HepG2 (cell line): Measurements from ENCODE around the gene PPME1. TPM values are rescaled to one million over a fixed set of nuclear protein-coding genes. Genes with fewer than 3 reads are reported as not detected.
A peak's percentile ranks its signal among the peaks of the same experiment; 100 is the strongest.

Source experiments
- ATAC-seq: fragments of 200-7000 bp; cut with Tn5 transposase; 3 replicates; pipeline ENCODE4 v1.9.1; 2020; ENCODE audit warnings: mild to moderate bottlenecking, moderate library complexity
- BruUV-seq: library from RNA; stranded (reverse); fragments of 400-500 nt; replicated peaks from 2 replicates; lab custom pipeline; 2021; lab: Mats Ljungman, UMichigan
- CTCF ChIA-PET: fragments of 300-600 bp; formaldehyde crosslinking; extraction: SDS; loops from one replicate; lab custom pipeline; 2021; ENCODE audit warnings: low total read pairs, inconsistent platforms, low intra/inter-chr PET ratio; lab: Yijun Ruan, JAX
- POLR2A ChIA-PET: fragments of 350-600 bp; sonication (Branson Sonifier 250); formaldehyde crosslinking; loops from one replicate; lab custom pipeline; 2020; ENCODE audit warnings: antibody characterized with exemption, inconsistent platforms; lab: Yijun Ruan, JAX
- DNase-seq: peaks from one replicate; pipeline ENCODE4 v3.0.0-alpha.2; 2015; ENCODE audit warnings: low spot score
- FAIRE-seq: peaks from 3 replicates; lab custom pipeline; 2011; peaks lifted over from hg19 to GRCh38; lab: Jason Lieb, UNC
- H2AFZ ChIP-seq: one replicate; pipeline ENCODE4 v1.6.1; 2011; ENCODE audit warnings: low read length, inconsistent platforms
- H3K27ac ChIP-seq: fragments of 300-600 bp; 3 replicates; pipeline ENCODE4 v1.8.0; 2011; ENCODE audit warnings: mixed run types, mild to moderate bottlenecking, mixed read lengths, low read length, inconsistent platforms; ENCODE audit not compliant: insufficient read depth; ENCODE audit errors: extremely low read length
- H3K27me3 ChIP-seq, 2 experiments: fragments of 200-600 bp in 1 of 2; 2 replicates in 1 of 2; 3 replicates in 1 of 2; pipeline versions ENCODE4 v1.6.0 to v1.8.0; 2011; ENCODE audit warnings: low read length in 2 of 2, mild to moderate bottlenecking in 2 of 2, moderate library complexity in 2 of 2, inconsistent platforms in 1 of 2; ENCODE audit not compliant: insufficient read depth in 2 of 2, control insufficient read depth in 1 of 2
- H3K36me3 ChIP-seq, 2 experiments: fragments of 200-600 bp in 1 of 2; replicated peaks in 1 of 2; 2 replicates in 1 of 2; 3 replicates in 1 of 2; pipeline versions ENCODE4 v1.5.1 to v1.8.0; 2011; ENCODE audit warnings: low read length in 2 of 2, inconsistent platforms in 1 of 2; ENCODE audit not compliant: insufficient read depth in 2 of 2, control insufficient read depth in 1 of 2
- H3K4me1 ChIP-seq: 2 replicates; pipeline ENCODE4 v1.5.1; 2012; ENCODE audit warnings: low read length, inconsistent platforms; ENCODE audit not compliant: insufficient read depth
- H3K4me2 ChIP-seq: 2 replicates; pipeline ENCODE4 v1.6.0; 2011; ENCODE audit warnings: low read depth, low read length, inconsistent platforms
- H3K4me3 ChIP-seq, 3 experiments: fragments of 200-600 bp in 1 of 3; sonication (generic), shearing (Covaris generic) in 1 of 3; replicated peaks in 1 of 3; 2 replicates each; pipeline ENCODE4 v1.5.1; 2011 to 2016; ENCODE audit warnings: low read length in 3 of 3, inconsistent platforms in 2 of 3, low read depth in 2 of 3, mild to moderate bottlenecking in 2 of 3, control low read depth in 1 of 3, mixed read lengths in 1 of 3; ENCODE audit not compliant: insufficient read depth in 1 of 3
- H3K79me2 ChIP-seq: one replicate; pipeline ENCODE4 v1.6.1; 2011; ENCODE audit warnings: low read length, inconsistent platforms; ENCODE audit not compliant: insufficient read depth
- H3K9ac ChIP-seq: 2 replicates; pipeline ENCODE4 v1.6.0; 2011; ENCODE audit warnings: mild to moderate bottlenecking, low read depth, low read length, inconsistent platforms; ENCODE audit not compliant: insufficient read depth
- H3K9me3 ChIP-seq: 2 replicates; pipeline ENCODE4 v1.5.1; 2012; ENCODE audit warnings: mild to moderate bottlenecking, low read length
- H4K20me1 ChIP-seq: 2 replicates; pipeline ENCODE4 v1.6.0; 2011; ENCODE audit warnings: inconsistent platforms, mild to moderate bottlenecking, low read length, moderate library complexity; ENCODE audit not compliant: insufficient read depth
- ATF7 ChIP-seq, 2 experiments: fragments of 450-650 bp in 1 of 2; sonication (generic) in 1 of 2; formaldehyde crosslinking in 1 of 2; IDR thresholded peaks; 2 replicates each; pipeline versions ENCODE4 v1.4.0 to v1.6.1; 2016 to 2020; ENCODE audit warnings: antibody characterized with exemption in 1 of 2, mild to moderate bottlenecking in 1 of 2, missing genetic modification reagents in 1 of 2
- E2F2 ChIP-seq: sonication (generic); formaldehyde crosslinking; IDR thresholded peaks from 2 replicates; pipeline ENCODE4 v1.4.0; 2020; ENCODE audit warnings: missing genetic modification reagents, borderline replicate concordance
- FIP1L1 ChIP-seq: fragments of 200-400 bp; formaldehyde crosslinking; IDR thresholded peaks from 2 replicates; pipeline ENCODE4 v1.6.1; 2018; ENCODE audit warnings: low read depth, mild to moderate bottlenecking, low read length, moderate library complexity, borderline replicate concordance; ENCODE audit not compliant: insufficient read depth
- GATA4 ChIP-seq: sonication (generic); IDR thresholded peaks from 2 replicates; pipeline ENCODE4 v1.6.1; 2016; ENCODE audit warnings: antibody characterized with exemption, low read depth, borderline replicate concordance
- NFKB2 ChIP-seq: sonication (generic); formaldehyde crosslinking; IDR thresholded peaks from 2 replicates; pipeline ENCODE4 v1.4.0; 2020; ENCODE audit warnings: missing genetic modification reagents, borderline replicate concordance
- ZFP36L2 ChIP-seq: sonication (generic); formaldehyde crosslinking; IDR thresholded peaks from 2 replicates; pipeline ENCODE4 v1.4.0; 2020; ENCODE audit warnings: missing genetic modification reagents
- WGBS: methylation state at CpG from one replicate; pipeline ENCODE4 v1.1.6; 2017; ENCODE audit warnings: low lambda C conversion rate; 5-methylcytosine and 5-hydroxymethylcytosine counted together
- in situ Hi-C: cut with HindIII; loops from 2 replicates; pipeline ENCODE4 v1.10.0; 2017; ENCODE audit warnings: low pct_unique_long_range_greater_than_20kb; ENCODE audit not compliant: extremely low pct_ligation_motif_present
- intact Hi-C: fragments of 100-400 bp; cut with micrococcal nuclease; formaldehyde crosslinking; loops from one replicate; pipeline ENCODE4 v1.10.0; 2022; ENCODE audit not compliant: unreplicated experiment
- polyA plus RNA-seq, 8 experiments: library from polyadenylated mRNA; depleted of rRNA in 3 of 8; stranded (reverse) in 7 of 8; unstranded in 1 of 8; fragments of >200 nt; fragmentation: Illumina TruSeq in 4 of 8; extraction: Trizol in 4 of 8; gene quantifications; 2 replicates each; pipeline versions ENCODE4 v1.2.1 to v1.2.3, GENCODE V29; 2011 to 2016; ENCODE audit warnings: low read depth in 4 of 8, missing spikeins in 1 of 8, mixed read lengths in 1 of 8; ENCODE audit not compliant: insufficient read depth in 1 of 8
- total RNA-seq, 5 experiments: library from RNA; depleted of rRNA; stranded (reverse); fragments of >200 nt; fragmentation: Illumina TruSeq; extraction: Trizol; gene quantifications; 2 replicates each; pipeline ENCODE4 v1.2.3, GENCODE V29; 2016; ENCODE audit warnings: low read depth in 1 of 5

PPME1 gene
- total and polyA plus RNA-seq, 2 of the 13 experiments (the other 11 are each of a cell fraction or from before 2014, with no cell fraction given): 31.3 to 56.0 TPM

DNA sequence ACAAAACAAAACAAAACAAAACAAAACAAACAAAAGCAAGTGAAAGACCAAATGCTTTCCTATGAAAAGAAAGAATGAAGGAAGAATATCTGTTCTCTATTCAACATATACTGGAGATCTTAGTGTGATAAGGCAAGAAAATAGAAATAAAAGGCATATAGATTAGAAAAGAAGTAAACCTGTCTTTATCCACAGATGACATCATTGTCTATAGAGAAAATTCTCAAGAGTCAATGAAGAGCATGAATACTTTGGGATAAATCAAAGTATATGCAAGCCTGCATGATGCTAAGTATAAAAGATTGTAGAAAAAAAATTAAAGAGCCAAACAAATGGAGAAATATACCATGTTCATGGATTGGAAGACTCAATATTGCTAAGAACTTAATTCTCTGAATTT lies 17.9 kb upstream of the PPME1 start:
- no peak for FAIRE-seq
- Histone ChIP-seq H3K9ac (no peak overlapping the region), H2AFZ (no peak overlapping the region), H3K27ac (no peak overlapping the region)
- no peak for DNase-seq
- intact Hi-C loops: no loop called here
- TF ChIP-seq E2F2 (no peak), ATF7 (IDR thresholded peaks at IDR 0.05) (peak; percentile 83), ATF7 (CRISPR knock-in tag; IDR thresholded peaks at IDR 0.05) (no peak), GATA4 (no peak), NFKB2 (no peak), FIP1L1 (no peak)
- TF ChIP-seq, all 625 proteins: peak for 1
- H3K4me1 ChIP-seq: no peaks in the 10 kb centered on the region
- H3K27me3 ChIP-seq: no peaks in the 10 kb centered on the region
- H3K4me3 ChIP-seq: no peak overlapping the region
- no TSS peak for BruUV-seq
- H3K79me2 ChIP-seq: no peaks in the 10 kb centered on the region
- ChIA-PET POLR2A (no interaction called here), CTCF (no interaction called here)
- H3K4me2 ChIP-seq: no peak overlapping the region
- peaks cover 6% of the 10 kb centered on the region; the same call in 1 of the 2 replicates for H3K9me3 ChIP-seq
- H4K20me1 ChIP-seq: no peaks in the 10 kb centered on the region
- H3K36me3 ChIP-seq: no peaks in the 10 kb centered on the region; a peak in 1 of 5 replicates
- in situ Hi-C loops: loop anchor here (25.0 kb wide), 1 partner anchor 191 kb away; the partner anchor contains the start of gene DNAJB13
- ATAC-seq: no peak

DNA sequence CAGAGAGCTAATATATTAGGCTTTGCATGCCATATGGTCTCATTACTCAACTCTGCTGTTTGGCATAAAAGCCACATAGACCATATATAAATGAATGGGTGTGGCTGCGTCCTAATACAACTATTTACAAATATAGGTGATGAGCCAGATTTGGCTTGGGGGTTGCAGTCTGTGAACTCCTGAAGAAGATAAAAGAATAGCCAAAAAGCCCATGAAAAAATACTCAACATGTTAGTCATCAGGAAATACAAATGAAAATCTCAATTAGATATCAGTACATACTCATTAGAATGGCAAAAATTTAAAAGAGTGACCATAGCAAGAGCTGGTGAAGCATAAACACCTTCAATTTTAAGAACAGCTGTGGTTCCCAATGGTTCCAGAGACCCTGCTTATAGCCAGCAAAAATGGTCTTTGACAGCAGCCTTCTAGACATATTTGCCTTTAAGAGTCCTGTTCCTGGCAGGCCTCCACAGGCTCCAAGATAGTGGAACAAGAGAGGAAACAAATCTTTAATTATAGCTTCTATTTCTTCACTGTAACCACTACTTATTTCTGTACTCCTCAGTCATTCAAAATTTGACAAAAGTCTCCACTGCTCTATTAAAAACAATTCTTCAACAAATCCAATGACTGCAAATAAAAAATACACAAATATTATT lies 16.3 kb upstream of the PPME1 start:
- ChIA-PET CTCF (no interaction called here), POLR2A (no interaction called here)
- no peak for ATAC-seq
- no peak for FAIRE-seq
- Histone ChIP-seq H2AFZ (no peak overlapping the region), H3K4me3 (no peak overlapping the region), H3K27ac (no peak overlapping the region), H4K20me1 (no peaks in the 10 kb centered on the region), H3K4me1 (no peaks in the 10 kb centered on the region), H3K9ac (no peak overlapping the region), H3K9me3 (peaks cover 6% of the 10 kb centered on the region; the same call in 1 of the 2 replicates), H3K4me2 (no peak overlapping the region), H3K36me3 (no peaks in the 10 kb centered on the region; a peak in 1 of 5 replicates), H3K27me3 (no peaks in the 10 kb centered on the region), H3K79me2 (no peaks in the 10 kb centered on the region)
- DNase-seq: no peak
- WGBS: 93% methylated on average over 1 of the region's 1 CpG
- in situ Hi-C loops: loop anchor here (25.0 kb wide), 1 partner anchor 192 kb away; the partner anchor contains the start of gene DNAJB13
- no TSS peak for BruUV-seq
- TF ChIP-seq ZFP36L2 (CRISPR knock-in tag): no peak
- intact Hi-C loops: no loop called here
